Activated naive CD4-positive, alpha-beta T cell treated with anti-CD3 and anti-CD28 coated beads, Interleukin-2, amount 50 U/mL, for 24 hours (primary cell): ENCODE measurements around the gene HJURP.

Source experiments
- H3K27ac Mint-ChIP-seq: one replicate; pipeline ENCODE4 v1.8.0; 2021; ENCODE audit warnings: mild to moderate bottlenecking, mixed read lengths
- H3K27me3 Mint-ChIP-seq: one replicate; pipeline ENCODE4 v1.8.0; 2021; ENCODE audit warnings: mixed read lengths
- H3K36me3 Mint-ChIP-seq: one replicate; pipeline ENCODE4 v1.8.0; 2021; ENCODE audit warnings: mixed read lengths
- H3K4me1 Mint-ChIP-seq: one replicate; pipeline ENCODE4 v1.8.0; 2021; ENCODE audit warnings: mixed read lengths
- H3K4me3 Mint-ChIP-seq: one replicate; pipeline ENCODE4 v1.8.0; 2021; ENCODE audit warnings: mild to moderate bottlenecking, mixed read lengths
- H3K9me3 Mint-ChIP-seq: one replicate; pipeline ENCODE4 v1.8.0; 2021; ENCODE audit warnings: mixed read lengths

HJURP gene

DNA sequence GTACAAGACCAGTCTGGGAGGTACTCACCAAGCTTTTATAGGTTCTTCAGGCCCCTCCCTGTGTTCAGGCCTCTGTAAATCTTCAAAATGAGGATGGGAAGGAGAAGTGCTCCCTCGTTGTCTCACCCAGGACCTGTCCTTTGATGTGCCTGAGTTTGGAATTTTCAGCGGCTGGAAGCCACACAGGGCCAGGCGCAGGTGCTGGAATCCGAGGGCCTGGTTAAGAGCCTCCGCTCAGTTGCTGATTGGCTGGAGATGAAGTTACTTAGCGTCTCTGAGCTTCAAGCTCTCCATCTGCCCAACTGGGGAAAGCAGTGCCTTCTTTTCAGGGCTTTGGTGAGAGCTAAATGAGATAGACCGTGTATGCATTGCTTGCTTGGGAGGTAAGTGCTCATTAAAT lies 30.0 kb downstream of the HJURP start:
- Mint-ChIP-seq H3K9me3 (no peaks in the 10 kb centered on the region), H3K27me3 (no peaks in the 10 kb centered on the region), H3K4me3 (no peak overlapping the region), H3K4me1 (no peaks in the 10 kb centered on the region), H3K36me3 (peaks cover 2% of the 10 kb centered on the region), H3K27ac (no peak overlapping the region)

DNA sequence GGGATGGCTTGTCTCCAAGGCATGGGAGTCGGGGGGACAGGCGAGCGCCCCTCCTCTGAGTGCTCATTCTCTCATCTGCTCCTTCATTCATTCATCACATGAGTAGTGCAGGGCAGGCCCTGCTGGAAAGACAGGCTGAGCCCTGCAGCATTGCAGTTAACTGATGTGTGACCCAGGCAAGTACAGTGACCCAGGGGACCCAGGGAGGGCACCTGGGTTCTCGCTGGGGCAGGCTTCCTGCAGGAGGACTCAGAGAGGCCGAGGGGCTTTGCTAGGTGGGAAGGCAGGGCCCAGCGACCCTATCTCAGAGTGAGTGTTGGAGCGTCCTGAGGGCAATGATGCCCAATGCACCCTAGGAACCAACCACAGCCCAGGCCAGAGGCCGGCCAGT lies 30.6 kb downstream of the HJURP start:
- no peak overlapping the region for H3K27ac Mint-ChIP-seq
- H3K9me3 Mint-ChIP-seq, result no peaks in the 10 kb centered on the region
- no peaks in the 10 kb centered on the region for H3K27me3 Mint-ChIP-seq
- peaks cover 2% of the 10 kb centered on the region for H3K36me3 Mint-ChIP-seq
- H3K4me3 Mint-ChIP-seq, result no peak overlapping the region
- no peaks in the 10 kb centered on the region for H3K4me1 Mint-ChIP-seq

DNA sequence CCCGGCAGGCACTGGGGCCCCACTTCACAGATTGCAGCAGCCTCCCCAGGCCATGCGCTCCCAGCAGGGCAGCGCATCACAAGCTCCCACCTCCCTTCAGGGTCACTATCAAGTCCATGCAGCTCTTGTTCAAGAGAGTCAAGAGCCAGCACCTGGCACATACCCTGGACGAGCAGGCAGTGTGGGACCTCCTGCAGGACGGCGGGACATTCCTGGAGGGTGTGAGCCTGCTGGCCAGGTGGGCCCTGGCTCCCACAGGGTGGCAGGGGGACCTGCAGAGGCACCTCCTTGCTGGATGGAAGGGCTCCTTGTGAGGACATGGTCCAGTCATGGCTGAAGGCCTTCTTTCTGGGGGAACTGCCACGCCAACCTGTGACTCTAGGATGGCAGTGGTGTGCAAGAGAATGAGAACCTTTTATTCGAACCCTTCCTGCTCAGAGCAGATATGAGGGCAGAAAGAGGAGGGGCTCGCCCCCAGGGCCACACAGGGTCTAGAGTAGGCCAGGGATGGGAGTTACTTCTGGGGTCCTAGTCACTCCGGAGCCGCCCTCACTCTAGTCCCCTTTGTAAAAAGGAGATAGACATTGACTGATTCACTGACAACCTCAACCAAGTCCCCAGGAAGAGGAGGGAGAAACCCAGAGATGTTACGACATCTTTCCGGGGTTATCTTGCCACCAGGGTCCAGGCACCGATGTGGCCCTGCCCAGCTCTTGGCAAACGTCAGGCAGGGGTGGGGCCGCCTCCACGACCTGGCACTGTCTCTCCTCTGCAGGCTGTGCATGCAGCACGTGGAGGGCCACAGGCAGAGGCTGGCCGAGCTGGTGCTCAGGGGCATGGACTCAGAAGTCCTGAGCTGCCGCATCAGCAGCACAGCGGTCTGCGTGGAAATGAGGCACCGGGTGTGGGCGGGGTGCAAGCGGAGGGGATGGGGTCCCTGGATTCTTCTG lies 31.3 kb downstream of the HJURP start:
- Mint-ChIP-seq H3K27me3 (no peaks in the 10 kb centered on the region), H3K4me3 (no peak overlapping the region), H3K9me3 (no peaks in the 10 kb centered on the region), H3K36me3 (peaks cover 2% of the 10 kb centered on the region), H3K4me1 (no peaks in the 10 kb centered on the region), H3K27ac (no peak overlapping the region)

DNA sequence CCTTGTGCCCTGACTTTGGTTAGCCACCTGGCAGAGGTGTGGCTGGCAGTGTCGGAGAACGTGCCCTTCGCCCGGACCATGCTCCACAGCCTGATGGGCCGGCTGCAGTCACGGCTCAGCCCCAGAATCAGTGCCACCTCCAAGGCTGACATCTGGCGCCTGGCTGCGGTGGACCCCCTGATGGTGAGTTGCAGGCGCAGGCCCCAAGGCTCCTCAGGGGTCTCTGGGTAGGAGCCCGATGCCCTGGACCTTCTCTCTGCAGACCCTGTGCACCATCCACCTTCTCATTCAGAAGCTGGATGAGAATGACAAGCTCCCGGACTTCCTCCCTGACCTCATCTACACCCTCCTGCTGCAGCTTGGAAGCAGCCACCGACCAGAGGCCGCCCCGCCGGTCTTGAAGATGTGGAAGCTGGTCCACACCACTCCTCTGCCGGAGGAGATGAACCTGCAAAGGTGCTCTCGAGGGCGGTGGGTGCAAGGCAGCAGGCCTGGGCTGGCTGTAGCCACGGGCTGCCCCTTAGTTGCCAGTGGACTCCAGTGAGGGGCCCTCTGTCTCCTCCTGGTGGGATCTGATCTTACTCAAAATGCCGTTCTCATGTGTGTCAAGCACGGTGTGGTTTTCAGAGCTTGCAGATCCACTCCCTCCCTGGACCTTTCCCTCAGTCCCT lies 32.1 kb downstream of the HJURP start:
- Mint-ChIP-seq H3K27ac (no peak overlapping the region), H3K27me3 (no peaks in the 10 kb centered on the region), H3K4me3 (no peak overlapping the region), H3K36me3 (peaks cover 2% of the 10 kb centered on the region), H3K4me1 (no peaks in the 10 kb centered on the region), H3K9me3 (no peaks in the 10 kb centered on the region)

DNA sequence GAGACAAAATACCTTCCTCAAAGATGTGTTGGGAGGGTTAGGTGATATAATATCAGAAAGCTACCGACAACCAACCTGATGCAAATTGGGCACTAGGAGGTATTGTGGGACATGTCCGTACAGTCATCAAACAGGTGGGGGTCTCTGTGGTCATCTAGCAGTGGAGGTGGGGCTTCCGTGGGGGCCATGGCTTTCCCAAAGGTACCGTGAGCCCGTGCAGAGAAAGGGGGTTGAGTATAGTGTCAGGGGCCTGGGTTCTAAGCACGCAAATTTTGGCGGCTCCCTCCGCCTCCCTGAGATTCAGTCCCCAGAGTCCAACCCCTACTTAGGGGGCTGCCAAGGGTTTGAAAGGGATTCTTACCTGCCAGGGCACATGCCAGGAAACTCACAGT lies 32.6 kb downstream of the HJURP start:
- H3K4me1 Mint-ChIP-seq, result no peaks in the 10 kb centered on the region
- no peak overlapping the region for H3K27ac Mint-ChIP-seq
- H3K36me3 Mint-ChIP-seq, result peaks cover 2% of the 10 kb centered on the region
- no peaks in the 10 kb centered on the region for H3K27me3 Mint-ChIP-seq
- no peak overlapping the region for H3K4me3 Mint-ChIP-seq
- H3K9me3 Mint-ChIP-seq, result no peaks in the 10 kb centered on the region

DNA sequence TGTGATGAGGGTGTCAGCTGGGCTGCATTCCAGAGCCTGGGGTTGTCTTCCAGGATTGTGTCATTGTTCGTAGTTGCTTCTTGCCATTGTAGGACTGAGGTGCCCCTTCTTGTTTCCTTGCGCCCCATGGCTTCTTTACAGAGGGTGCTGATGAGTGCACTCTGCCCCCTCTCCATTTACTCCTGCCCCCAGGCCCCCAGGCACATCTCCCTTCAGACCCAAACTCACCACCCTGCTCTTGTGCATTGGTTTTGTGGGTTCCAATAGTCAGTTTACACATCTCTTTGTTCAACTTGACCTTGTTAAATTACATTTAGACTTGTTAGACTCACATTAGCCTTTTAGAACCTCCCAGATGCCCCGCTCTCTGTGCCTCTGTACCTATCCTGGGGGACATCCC lies 33.1 kb downstream of the HJURP start:
- H3K36me3 Mint-ChIP-seq, result peaks cover 2% of the 10 kb centered on the region
- no peak overlapping the region for H3K4me3 Mint-ChIP-seq
- no peaks in the 10 kb centered on the region for H3K9me3 Mint-ChIP-seq
- H3K27ac Mint-ChIP-seq, result no peak overlapping the region
- no peaks in the 10 kb centered on the region for H3K27me3 Mint-ChIP-seq
- H3K4me1 Mint-ChIP-seq, result no peaks in the 10 kb centered on the region

DNA sequence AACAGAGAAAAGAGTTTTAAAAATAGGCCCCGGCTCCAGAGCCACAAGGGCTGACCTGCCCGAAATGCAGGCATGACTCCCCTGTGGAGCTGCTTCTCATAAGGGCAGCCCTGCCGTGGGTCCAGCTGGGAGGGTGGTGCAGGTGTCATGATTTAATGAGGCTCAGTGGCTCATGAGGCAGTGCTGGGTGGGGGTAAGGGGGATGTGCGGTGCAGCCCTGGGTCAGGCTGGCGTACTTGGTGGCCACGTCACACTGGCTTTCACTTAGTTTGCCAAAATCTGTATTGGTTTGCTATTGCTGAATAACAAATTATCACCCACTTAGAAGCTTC lies 33.6 kb downstream of the HJURP start:
- H3K4me3 Mint-ChIP-seq, result no peak overlapping the region
- no peaks in the 10 kb centered on the region for H3K9me3 Mint-ChIP-seq
- H3K27me3 Mint-ChIP-seq, result no peaks in the 10 kb centered on the region
- H3K27ac Mint-ChIP-seq, result no peak overlapping the region
- H3K36me3 Mint-ChIP-seq, result peaks cover 2% of the 10 kb centered on the region
- no peaks in the 10 kb centered on the region for H3K4me1 Mint-ChIP-seq

DNA sequence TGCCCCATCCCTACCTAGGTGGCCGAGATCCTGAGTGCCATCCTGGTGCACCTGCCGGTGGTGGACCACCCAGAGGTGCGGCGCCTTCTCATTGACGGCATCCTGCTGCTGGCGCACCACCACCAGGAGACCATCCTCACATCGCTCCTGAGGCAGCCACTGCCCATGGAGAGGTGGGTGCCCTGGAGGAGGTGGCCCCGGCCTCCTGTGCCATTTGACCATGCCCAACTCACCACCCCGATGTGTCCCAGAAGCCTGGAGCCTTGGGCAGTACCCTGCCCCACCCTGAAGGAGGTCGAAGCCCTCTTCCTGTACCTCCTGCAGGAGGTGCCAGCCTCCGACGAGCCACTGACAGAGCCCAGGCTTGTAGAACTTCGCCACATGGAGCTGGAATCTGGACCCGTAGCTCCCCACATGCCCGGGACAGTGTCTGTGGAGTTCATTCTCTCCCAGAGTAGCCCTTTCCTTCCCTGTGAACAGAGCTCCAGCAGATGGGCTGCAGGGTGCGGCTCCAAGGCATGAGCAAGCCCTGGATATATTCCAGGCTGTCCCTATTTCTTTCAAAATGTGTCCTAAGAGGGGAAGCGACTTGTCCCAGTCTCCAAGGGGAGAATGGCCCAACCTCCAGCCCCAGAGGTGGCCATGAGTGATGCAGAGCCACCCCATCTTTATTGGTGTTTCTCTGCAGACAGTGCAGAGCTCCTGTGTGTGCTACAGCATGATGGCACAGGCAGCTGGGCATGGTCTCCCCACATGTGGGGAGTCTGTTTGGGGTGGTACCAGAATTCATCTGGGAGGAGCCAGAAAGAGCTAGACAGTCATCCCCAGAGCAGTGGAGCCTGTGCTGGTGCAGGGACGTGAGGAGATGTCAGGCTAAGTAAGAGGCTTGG lies 34.2 kb downstream of the HJURP start:
- H3K4me3 Mint-ChIP-seq, result no peak overlapping the region
- no peaks in the 10 kb centered on the region for H3K27me3 Mint-ChIP-seq
- no peaks in the 10 kb centered on the region for H3K36me3 Mint-ChIP-seq
- H3K9me3 Mint-ChIP-seq, result no peaks in the 10 kb centered on the region
- no peak overlapping the region for H3K27ac Mint-ChIP-seq
- H3K4me1 Mint-ChIP-seq, result no peaks in the 10 kb centered on the region

DNA sequence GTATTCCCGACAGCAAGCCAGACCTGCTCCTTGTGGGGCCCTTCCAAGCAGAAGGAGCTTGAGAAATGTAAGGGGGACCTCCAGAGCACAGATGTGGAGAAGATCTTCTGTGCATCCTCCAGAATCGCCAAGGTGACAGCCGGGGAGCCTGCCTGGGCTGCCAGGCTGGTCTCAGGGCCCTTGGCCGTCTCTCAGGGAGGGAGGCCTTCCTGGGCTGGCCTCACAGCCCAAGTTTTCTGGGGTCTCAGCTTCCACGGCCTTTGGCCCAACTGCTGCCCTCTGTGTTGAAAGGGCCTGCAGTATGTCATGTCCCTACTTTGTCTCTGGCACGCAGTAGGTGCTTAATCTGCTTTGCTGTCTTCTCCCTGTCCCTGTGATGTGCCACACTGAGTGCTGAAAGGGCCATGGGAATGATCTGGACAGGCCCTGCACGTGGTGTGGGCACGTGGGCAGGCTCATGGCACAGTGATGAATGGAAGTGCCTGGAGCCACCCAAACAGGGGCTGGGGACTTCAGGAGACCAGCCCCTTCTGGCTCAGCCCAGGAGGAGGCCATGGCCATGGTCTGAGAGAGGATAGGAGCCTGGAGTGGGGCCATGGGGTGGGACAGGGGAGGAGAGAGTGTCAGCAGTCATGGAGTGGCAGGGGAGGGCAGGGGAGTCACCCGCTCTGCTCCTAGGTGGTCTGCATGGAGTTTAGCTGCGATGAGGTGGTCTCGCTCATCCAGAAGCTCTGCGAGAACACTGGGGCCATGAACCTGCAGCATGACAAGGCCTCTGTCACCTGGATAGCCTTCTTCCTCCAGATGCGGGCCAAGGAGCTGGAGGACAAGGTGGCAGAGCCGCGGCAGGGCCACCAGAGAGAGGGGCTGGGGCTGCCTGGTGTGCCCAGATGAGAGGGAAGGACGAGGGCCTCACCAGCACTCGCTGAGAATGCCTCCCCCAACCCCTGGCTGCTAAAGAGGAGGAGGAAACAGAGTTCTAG lies 35.4 kb downstream of the HJURP start:
- H3K27me3 Mint-ChIP-seq, result no peaks in the 10 kb centered on the region
- H3K4me3 Mint-ChIP-seq, result no peak overlapping the region
- no peaks in the 10 kb centered on the region for H3K4me1 Mint-ChIP-seq
- H3K27ac Mint-ChIP-seq, result no peak overlapping the region
- H3K9me3 Mint-ChIP-seq, result no peaks in the 10 kb centered on the region
- H3K36me3 Mint-ChIP-seq, result no peaks in the 10 kb centered on the region

DNA sequence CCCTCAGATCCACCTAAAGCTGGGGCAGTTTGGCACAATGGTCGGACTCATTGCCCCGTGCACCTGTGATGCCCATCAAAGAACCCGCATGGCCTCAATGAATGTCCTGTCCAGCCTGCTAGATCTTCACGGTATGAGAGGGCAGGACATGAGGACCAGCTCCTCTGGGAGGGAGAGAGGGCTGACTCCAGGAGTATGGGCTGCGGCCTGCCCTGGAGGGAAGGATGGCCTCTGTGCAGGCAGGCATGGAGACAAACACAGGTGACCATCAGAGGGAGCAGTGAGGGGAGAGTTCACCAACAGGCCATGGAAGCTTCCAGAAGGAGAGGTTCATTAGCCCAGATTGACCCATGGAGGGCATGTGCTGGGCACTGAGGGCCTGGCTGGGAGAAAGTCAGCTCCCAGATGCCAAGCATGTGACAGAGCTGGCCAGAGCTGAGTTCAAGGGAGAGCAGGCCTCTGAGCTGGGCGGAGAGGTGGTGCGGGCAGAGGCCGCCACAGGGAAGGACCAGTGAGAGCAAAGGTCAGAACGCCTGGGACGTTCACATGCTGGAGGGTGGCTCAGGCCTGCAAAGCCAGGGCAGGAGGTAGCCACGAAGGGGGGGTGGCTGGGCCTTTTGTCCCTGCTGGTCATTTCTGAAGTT lies 36.2 kb downstream of the HJURP start:
- Mint-ChIP-seq H3K27me3 (no peaks in the 10 kb centered on the region), H3K36me3 (no peaks in the 10 kb centered on the region), H3K27ac (no peak overlapping the region), H3K4me1 (no peaks in the 10 kb centered on the region), H3K9me3 (no peaks in the 10 kb centered on the region), H3K4me3 (no peak overlapping the region)

DNA sequence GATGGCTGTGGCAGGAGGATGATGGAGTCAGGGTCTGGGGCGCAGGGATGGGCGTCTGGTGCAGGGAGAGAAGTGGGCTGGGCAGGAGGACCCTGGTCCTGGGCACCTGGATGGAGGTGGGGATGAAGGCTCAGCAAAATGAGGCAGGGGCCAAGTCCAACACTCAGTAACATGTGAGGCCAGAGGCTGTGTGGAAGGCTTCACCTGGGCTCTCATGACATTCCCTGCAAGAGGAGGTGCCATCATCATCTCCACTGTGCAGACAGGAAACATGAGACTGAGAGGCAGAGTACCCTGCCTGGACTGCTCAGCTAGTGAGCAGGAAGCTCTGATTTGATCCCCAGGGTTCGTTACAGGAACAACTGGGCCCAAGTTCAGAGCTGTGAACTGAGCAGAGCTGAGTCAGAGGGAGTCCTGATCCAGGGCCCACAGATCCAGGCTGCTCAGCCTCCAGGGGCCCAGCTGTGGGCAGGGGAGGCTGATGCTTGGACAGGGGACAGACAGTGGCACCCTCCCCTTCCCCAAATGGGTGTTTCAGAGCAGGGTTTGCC lies 36.9 kb downstream of the HJURP start:
- Mint-ChIP-seq H3K9me3 (no peaks in the 10 kb centered on the region), H3K4me1 (no peaks in the 10 kb centered on the region), H3K27ac (no peak overlapping the region), H3K27me3 (no peaks in the 10 kb centered on the region), H3K36me3 (no peaks in the 10 kb centered on the region), H3K4me3 (no peak overlapping the region)

DNA sequence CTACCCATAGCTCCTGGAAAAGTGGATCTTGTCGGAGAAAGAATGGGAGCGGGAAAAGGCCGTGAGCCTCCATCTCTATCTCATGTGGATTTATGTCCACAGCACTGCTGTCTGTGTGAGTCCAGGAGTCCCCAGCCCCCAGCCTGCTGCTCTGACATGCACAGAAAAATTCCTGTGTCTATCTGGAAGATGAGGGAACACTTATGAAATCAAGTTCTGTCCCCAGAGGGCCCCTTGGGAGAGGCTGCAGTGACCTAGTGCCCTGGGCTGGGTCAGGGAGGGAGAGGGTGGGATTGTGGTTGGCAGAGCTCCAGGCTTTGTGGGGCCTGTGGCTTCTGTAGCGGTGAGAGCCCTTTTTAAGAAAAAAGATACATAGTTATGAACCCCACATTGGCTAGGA lies 37.6 kb downstream of the HJURP start:
- H3K4me1 Mint-ChIP-seq, result no peaks in the 10 kb centered on the region
- H3K27ac Mint-ChIP-seq, result no peak overlapping the region
- H3K36me3 Mint-ChIP-seq, result no peaks in the 10 kb centered on the region
- no peaks in the 10 kb centered on the region for H3K9me3 Mint-ChIP-seq
- H3K4me3 Mint-ChIP-seq, result no peak overlapping the region
- no peaks in the 10 kb centered on the region for H3K27me3 Mint-ChIP-seq

DNA sequence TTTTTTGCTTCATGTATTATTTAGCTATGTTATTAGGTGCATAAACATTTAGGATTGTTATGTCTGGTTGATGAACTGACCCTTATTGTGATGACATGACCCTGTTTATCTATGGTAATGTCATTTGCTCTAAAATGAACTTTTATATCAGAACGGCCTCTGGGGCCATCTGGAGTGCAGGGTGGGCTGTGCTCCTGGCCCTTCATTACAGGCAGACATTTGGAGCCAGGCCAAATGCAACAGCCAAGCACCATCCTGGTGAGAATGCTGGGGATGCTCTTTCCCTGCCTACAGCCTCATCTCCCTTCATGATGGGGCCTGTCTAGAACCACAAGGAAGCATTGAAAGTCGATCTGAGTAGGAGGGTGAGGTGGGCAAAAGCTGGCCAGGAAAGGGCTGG lies 38.0 kb downstream of the HJURP start:
- Mint-ChIP-seq H3K4me1 (no peaks in the 10 kb centered on the region), H3K36me3 (no peaks in the 10 kb centered on the region), H3K27me3 (no peaks in the 10 kb centered on the region), H3K9me3 (no peaks in the 10 kb centered on the region), H3K4me3 (no peak overlapping the region), H3K27ac (no peak overlapping the region)

DNA sequence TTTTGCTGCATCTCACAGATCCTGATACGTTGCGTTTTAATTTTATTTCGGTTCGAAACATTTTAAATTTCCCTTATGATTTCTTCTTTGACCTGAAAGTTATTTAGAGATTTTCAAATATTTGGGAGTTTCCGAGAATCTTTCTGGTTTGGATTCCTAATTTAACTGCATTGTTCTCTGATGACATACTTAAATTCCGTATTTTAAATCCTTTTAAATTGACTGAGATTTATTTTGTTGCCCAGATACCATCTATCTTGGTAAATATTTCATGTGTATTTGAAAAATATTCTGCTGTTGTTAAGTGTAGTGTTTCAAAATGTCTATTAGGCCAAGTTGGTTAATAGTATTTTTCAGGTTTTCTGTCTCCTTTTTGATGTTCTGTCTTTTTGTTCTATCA lies 38.5 kb downstream of the HJURP start:
- Mint-ChIP-seq H3K36me3 (no peaks in the 10 kb centered on the region), H3K4me1 (no peaks in the 10 kb centered on the region), H3K27me3 (no peaks in the 10 kb centered on the region), H3K9me3 (no peaks in the 10 kb centered on the region), H3K4me3 (no peak overlapping the region), H3K27ac (no peak overlapping the region)
